CD8-positive, alpha-beta memory T cell (primary cell): ENCODE data around the gene ZW10. TPM values are rescaled to one million over a fixed set of nuclear protein-coding genes. Genes with fewer than 3 reads are reported as not detected.

Source experiments
- CTCF ChIA-PET: fragments of 350-600 bp; sonication (Branson Sonifier 250); formaldehyde crosslinking; loops from one replicate; lab custom pipeline; 2021; ENCODE audit warnings: antibody characterized with exemption; lab: Charles Lee
- POLR2A ChIA-PET: fragments of 350-600 bp; sonication (Branson Sonifier 250); formaldehyde crosslinking; loops from one replicate; lab custom pipeline; 2021; ENCODE audit warnings: antibody characterized with exemption; lab: Charles Lee
- DNase-seq, 5 donors: peaks; one replicate each; pipeline versions ENCODE4 v3.0.0 to v3.0.0-alpha.2; 2020 to 2022; ENCODE audit warnings: mixed read lengths in 1 of 5
- H3K27ac ChIP-seq: one replicate; pipeline ENCODE4 v1.7.0; 2013; ENCODE audit warnings: low read depth, mild to moderate bottlenecking, low read length, moderate library complexity
- H3K27me3 ChIP-seq: 2 replicates; pipeline ENCODE4 v1.7.0; 2013; ENCODE audit warnings: low read length, mild to moderate bottlenecking; ENCODE audit not compliant: insufficient read depth, poor library complexity, severe bottlenecking
- H3K36me3 ChIP-seq: 2 replicates; pipeline ENCODE4 v1.7.0; 2013; ENCODE audit warnings: mild to moderate bottlenecking, low read length, moderate library complexity; ENCODE audit not compliant: insufficient read depth
- H3K4me1 ChIP-seq: 2 replicates; pipeline ENCODE4 v1.7.0; 2013; ENCODE audit warnings: mild to moderate bottlenecking, low read length, moderate library complexity; ENCODE audit not compliant: insufficient read depth
- H3K4me3 ChIP-seq: 2 replicates; pipeline ENCODE4 v1.7.0; 2013; ENCODE audit warnings: mild to moderate bottlenecking, low read length
- H3K9me3 ChIP-seq: 2 replicates; pipeline ENCODE4 v1.7.0; 2013; ENCODE audit warnings: mild to moderate bottlenecking, low read length
- H3K27ac Mint-ChIP-seq, 8 donors: one replicate each; pipeline ENCODE4 v1.8.0; 2020 to 2021; ENCODE audit warnings: mixed read lengths in 8 of 8, mild to moderate bottlenecking in 6 of 8, inconsistent platforms in 3 of 8, moderate library complexity in 3 of 8
- H3K27me3 Mint-ChIP-seq, 2 donors: one replicate each; pipeline ENCODE4 v1.8.0; 2020 to 2021; ENCODE audit warnings: mixed read lengths in 2 of 2, mild to moderate bottlenecking in 1 of 2, moderate library complexity in 1 of 2
- H3K36me3 Mint-ChIP-seq, 3 donors: one replicate each; pipeline ENCODE4 v1.8.0; 2020 to 2021; ENCODE audit warnings: mixed read lengths in 3 of 3, inconsistent platforms in 1 of 3, mild to moderate bottlenecking in 1 of 3
- H3K4me1 Mint-ChIP-seq, 3 donors: one replicate each; pipeline ENCODE4 v1.8.0; 2020 to 2021; ENCODE audit warnings: mixed read lengths in 3 of 3, inconsistent platforms in 1 of 3, mild to moderate bottlenecking in 1 of 3
- H3K4me3 Mint-ChIP-seq, 7 donors: one replicate each; pipeline ENCODE4 v1.8.0; 2020 to 2021; ENCODE audit warnings: mixed read lengths in 7 of 7, mild to moderate bottlenecking in 6 of 7, moderate library complexity in 4 of 7, inconsistent platforms in 2 of 7
- H3K9me3 Mint-ChIP-seq, 5 donors: one replicate each; pipeline ENCODE4 v1.8.0; 2020 to 2022; ENCODE audit warnings: mixed read lengths in 5 of 5, mild to moderate bottlenecking in 3 of 5, moderate library complexity in 2 of 5, inconsistent platforms in 1 of 5
- polyA plus RNA-seq: library from polyadenylated mRNA; unstranded; fragments of 300-500 nt; fragmentation: Illumina TruSeq; gene quantifications from one replicate; pipeline ENCODE4 v1.2.3, GENCODE V29; 2021
- total RNA-seq, 2 experiments: library from RNA; stranded (reverse); gene quantifications; one replicate each; pipeline ENCODE4 v1.2.3, GENCODE V29; 2021

Gene ZW10
- total and polyA plus RNA-seq, 3 experiments from 2014 or later = 15.5 to 24.7 (median 21.3) TPM

- peaks cover 8 to 85% (median 31%) of the 10 kb centered on the region in 3 donors for H3K36me3 Mint-ChIP-seq
- peaks cover 29% of the 10 kb centered on the region for H3K36me3 ChIP-seq
These were observed 37.2 kb downstream of the ZW10 start for GRCh38 chr11:113736323-113736722.

GRCh38 chr11:113732092-113732491, 41.4 kb downstream of the ZW10 start:
- H3K4me1 Mint-ChIP-seq = no peaks in the 10 kb centered on the region
- H3K4me1 ChIP-seq = no peaks in the 10 kb centered on the region
- H3K27ac Mint-ChIP-seq = peak overlapping the region in 1 of 8 donors; percentile 2
- POLR2A ChIA-PET = no interaction called here
- DNase-seq = no peak
- no peaks in the 10 kb centered on the region for H3K27me3 ChIP-seq
- H3K4me3 ChIP-seq = no peak overlapping the region
- CTCF ChIA-PET = no interaction called here
- H3K36me3 ChIP-seq = peaks cover 20% of the 10 kb centered on the region
- no peaks in the 10 kb centered on the region for H3K27me3 Mint-ChIP-seq
- H3K4me3 Mint-ChIP-seq = no peak overlapping the region
- no peak overlapping the region for H3K27ac ChIP-seq
- no peaks in the 10 kb centered on the region for H3K9me3 ChIP-seq
- H3K36me3 Mint-ChIP-seq = peaks cover 4 to 49% (median 22%) of the 10 kb centered on the region in 3 donors
- no peaks in the 10 kb centered on the region for H3K9me3 Mint-ChIP-seq

More at GRCh38 chr11:113736323-113736722, 37.2 kb downstream of the ZW10 start:
- Mint-ChIP-seq H3K4me1 (no peaks in the 10 kb centered on the region), H3K27me3 (no peaks in the 10 kb centered on the region), H3K4me3 (no peak overlapping the region), H3K9me3 (no peaks in the 10 kb centered on the region), H3K27ac (no peak overlapping the region)
- H3K9me3 ChIP-seq = no peaks in the 10 kb centered on the region
- ChIA-PET POLR2A (no interaction called here), CTCF (no interaction called here)
- H3K4me1 ChIP-seq = no peaks in the 10 kb centered on the region
- no peak overlapping the region for H3K27ac ChIP-seq
- DNase-seq = no peak
- H3K4me3 ChIP-seq = no peak overlapping the region
- H3K27me3 ChIP-seq = no peaks in the 10 kb centered on the region

GRCh38 chr11:113730887-113731726, 42.4 kb downstream of the ZW10 start:
- Mint-ChIP-seq H3K36me3 (peaks cover 4 to 39% (median 18%) of the 10 kb centered on the region in 3 donors), H3K4me1 (no peaks in the 10 kb centered on the region), H3K4me3 (no peak overlapping the region), H3K27me3 (no peaks in the 10 kb centered on the region), H3K27ac (peak overlapping the region in 2 of 8 donors; percentile 5 to 34), H3K9me3 (no peaks in the 10 kb centered on the region)
- Histone ChIP-seq H3K27ac (no peak overlapping the region), H3K4me3 (no peak overlapping the region), H3K4me1 (no peaks in the 10 kb centered on the region), H3K36me3 (peaks cover 10% of the 10 kb centered on the region), H3K27me3 (no peaks in the 10 kb centered on the region), H3K9me3 (no peaks in the 10 kb centered on the region)
- no peak for DNase-seq
- ChIA-PET POLR2A (no interaction called here), CTCF (interaction anchor here (0.9 kb wide), 1 partner anchor 425 kb away, joined by 3 read pairs; no protein-coding TSS in a partner anchor)

GRCh38 chr11:113729456-113729855, 44.0 kb downstream of the ZW10 start:
- POLR2A ChIA-PET = interaction anchor here (0.6 kb wide), 1 partner anchor 177 kb away, joined by 3 read pairs; no protein-coding TSS in a partner anchor

GRCh38 chr11:113728814-113729213, 44.7 kb downstream of the ZW10 start:
- no peaks in the 10 kb centered on the region for H3K4me1 ChIP-seq
- Mint-ChIP-seq H3K27me3 (no peaks in the 10 kb centered on the region), H3K4me1 (no peaks in the 10 kb centered on the region), H3K4me3 (no peak overlapping the region), H3K36me3 (peaks cover 0 to 26% (median 7%) of the 10 kb centered on the region in 3 donors), H3K27ac (no peak overlapping the region), H3K9me3 (no peaks in the 10 kb centered on the region)
- H3K27me3 ChIP-seq = no peaks in the 10 kb centered on the region
- no peaks in the 10 kb centered on the region for H3K9me3 ChIP-seq
- DNase-seq = no peak
- H3K36me3 ChIP-seq = peaks cover 10% of the 10 kb centered on the region
- no peak overlapping the region for H3K27ac ChIP-seq
- ChIA-PET POLR2A (no interaction called here), CTCF (interaction anchor here (1.8 kb wide), 1 partner anchor 423 kb away, joined by 4 read pairs; no protein-coding TSS in a partner anchor)
- H3K4me3 ChIP-seq = no peak overlapping the region

More at GRCh38 chr11:113729456-113729855, 44.0 kb downstream of the ZW10 start:
- Histone ChIP-seq H3K4me3 (no peak overlapping the region), H3K27ac (no peak overlapping the region), H3K36me3 (peaks cover 10% of the 10 kb centered on the region), H3K4me1 (no peaks in the 10 kb centered on the region), H3K27me3 (no peaks in the 10 kb centered on the region), H3K9me3 (no peaks in the 10 kb centered on the region)
- H3K27me3 Mint-ChIP-seq = no peaks in the 10 kb centered on the region
- no peaks in the 10 kb centered on the region for H3K4me1 Mint-ChIP-seq
- H3K4me3 Mint-ChIP-seq = no peak overlapping the region
- peaks cover 3 to 32% (median 13%) of the 10 kb centered on the region in 3 donors for H3K36me3 Mint-ChIP-seq
- no peak for DNase-seq
- CTCF ChIA-PET = interaction anchor here (1.8 kb wide), 1 partner anchor 424 kb away, joined by 4 read pairs; no protein-coding TSS in a partner anchor
- peak overlapping the region in 1 of 8 donors; percentile 43 for H3K27ac Mint-ChIP-seq
- no peaks in the 10 kb centered on the region for H3K9me3 Mint-ChIP-seq

GRCh38 chr11:113725913-113726312, 47.6 kb downstream of the ZW10 start:
- Mint-ChIP-seq H3K27me3 (no peaks in the 10 kb centered on the region), H3K36me3 (peaks cover 3 to 11% (median 5%) of the 10 kb centered on the region in 3 donors), H3K4me1 (no peaks in the 10 kb centered on the region), H3K27ac (peak overlapping the region in 1 of 8 donors; percentile 19), H3K9me3 (no peaks in the 10 kb centered on the region), H3K4me3 (no peak overlapping the region)
- H3K4me3 ChIP-seq = no peak overlapping the region
- ChIA-PET CTCF (no interaction called here), POLR2A (interaction anchor here (0.6 kb wide), 1 partner anchor 14 kb away, joined by 4 read pairs; no protein-coding TSS in a partner anchor)
- H3K4me1 ChIP-seq = no peaks in the 10 kb centered on the region
- no peak overlapping the region for H3K27ac ChIP-seq
- H3K27me3 ChIP-seq = no peaks in the 10 kb centered on the region
- no peak for DNase-seq
- H3K9me3 ChIP-seq = no peaks in the 10 kb centered on the region
- no peaks in the 10 kb centered on the region for H3K36me3 ChIP-seq

GRCh38 chr11:113725407-113725806, 48.1 kb downstream of the ZW10 start:
- H3K27me3 ChIP-seq = no peaks in the 10 kb centered on the region
- no peaks in the 10 kb centered on the region for H3K4me1 ChIP-seq
- H3K9me3 ChIP-seq = no peaks in the 10 kb centered on the region
- H3K36me3 ChIP-seq = no peaks in the 10 kb centered on the region
- Mint-ChIP-seq H3K9me3 (no peaks in the 10 kb centered on the region), H3K4me3 (no peak overlapping the region), H3K4me1 (no peaks in the 10 kb centered on the region), H3K27ac (no peak overlapping the region), H3K36me3 (peaks cover 5 to 16% (median 8%) of the 10 kb centered on the region in 3 donors), H3K27me3 (no peaks in the 10 kb centered on the region)
- no peak overlapping the region for H3K4me3 ChIP-seq
- no peak for DNase-seq
- no peak overlapping the region for H3K27ac ChIP-seq
- POLR2A ChIA-PET = interaction anchor here (0.6 kb wide), 1 partner anchor 14 kb away, joined by 4 read pairs; no protein-coding TSS in a partner anchor
- CTCF ChIA-PET = no interaction called here

- ChIA-PET POLR2A (no interaction called here), CTCF (no interaction called here)
- Mint-ChIP-seq H3K27ac (no peak overlapping the region), H3K9me3 (no peaks in the 10 kb centered on the region), H3K36me3 (peaks cover 5 to 23% (median 9%) of the 10 kb centered on the region in 3 donors), H3K4me3 (no peak overlapping the region), H3K27me3 (no peaks in the 10 kb centered on the region), H3K4me1 (no peaks in the 10 kb centered on the region)
- Histone ChIP-seq H3K36me3 (no peaks in the 10 kb centered on the region), H3K9me3 (no peaks in the 10 kb centered on the region), H3K27me3 (no peaks in the 10 kb centered on the region), H3K4me3 (no peak overlapping the region), H3K4me1 (no peaks in the 10 kb centered on the region), H3K27ac (no peak overlapping the region)
- DNase-seq = no peak
These were observed 48.7 kb downstream of the ZW10 start for GRCh38 chr11:113724778-113725177.
